DMS 273 (cell line): Measurements from ENCODE around the gene FAM170B.

Experiments used
- DNase-seq: peaks from one replicate; lab custom pipeline; 2025; ENCODE audit not compliant: unreplicated experiment; lab: John Stamatoyannopoulos, UW

Gene FAM170B

DNA sequence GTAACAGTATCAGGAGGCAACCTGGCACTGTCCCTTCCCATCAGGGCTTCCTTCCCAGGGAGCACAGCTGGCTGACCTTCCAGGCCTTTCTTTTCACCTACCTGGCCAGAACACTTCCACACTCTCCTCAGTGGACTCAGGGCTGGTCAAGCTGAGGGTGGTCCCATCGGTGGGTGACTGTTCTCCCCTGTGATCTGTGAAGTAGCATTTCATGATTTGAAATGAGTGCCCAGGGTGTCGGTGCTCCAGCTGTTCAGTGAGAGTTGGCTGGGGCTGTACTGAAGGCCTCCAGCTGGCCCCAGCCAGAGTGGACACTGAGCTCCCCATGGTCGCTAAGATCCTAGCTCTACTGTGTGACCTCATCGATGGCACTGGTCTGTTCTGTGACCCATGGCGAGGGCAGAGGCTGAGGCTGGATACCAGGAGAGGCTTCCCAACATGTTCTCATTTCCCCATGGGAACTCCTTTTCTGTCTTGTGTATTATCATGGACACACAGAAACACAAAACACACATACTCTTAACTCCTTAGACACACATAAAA, at the start of gene FAM170B:
TSS of gene FAM170B (minus strand) at position 316 of the 543 bp plus-strand sequence. CDS start at position 213, 103 bp downstream.
- DNase-seq = no peak

DNA sequence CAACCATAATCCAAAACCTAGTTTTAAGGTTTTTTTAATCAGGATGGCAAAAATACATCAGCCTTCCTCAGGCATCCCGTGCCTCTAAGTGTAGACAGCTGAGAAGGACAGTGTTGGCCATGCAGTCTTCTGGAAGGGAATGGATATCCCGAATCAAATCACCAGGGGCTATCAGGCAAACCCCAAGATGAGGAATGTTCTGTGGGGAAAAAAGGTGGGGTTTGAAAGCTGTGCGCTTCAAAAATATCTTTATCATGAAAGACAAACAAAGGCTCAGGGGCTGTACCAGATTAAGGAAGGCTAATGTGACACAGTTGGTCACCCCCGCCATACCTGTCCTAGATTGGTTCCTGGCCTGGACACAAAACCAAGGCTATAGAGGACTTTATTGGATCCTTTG, 49.0 kb upstream of the FAM170B start:
- DNase-seq = no peak

GRCh38 chr10:49180444-49180860, 46.6 kb upstream of the FAM170B start:
- DNase-seq = no peak

GRCh38 chr10:49179699-49180443, 46.0 kb upstream of the FAM170B start:
- DNase-seq = no peak

DNA sequence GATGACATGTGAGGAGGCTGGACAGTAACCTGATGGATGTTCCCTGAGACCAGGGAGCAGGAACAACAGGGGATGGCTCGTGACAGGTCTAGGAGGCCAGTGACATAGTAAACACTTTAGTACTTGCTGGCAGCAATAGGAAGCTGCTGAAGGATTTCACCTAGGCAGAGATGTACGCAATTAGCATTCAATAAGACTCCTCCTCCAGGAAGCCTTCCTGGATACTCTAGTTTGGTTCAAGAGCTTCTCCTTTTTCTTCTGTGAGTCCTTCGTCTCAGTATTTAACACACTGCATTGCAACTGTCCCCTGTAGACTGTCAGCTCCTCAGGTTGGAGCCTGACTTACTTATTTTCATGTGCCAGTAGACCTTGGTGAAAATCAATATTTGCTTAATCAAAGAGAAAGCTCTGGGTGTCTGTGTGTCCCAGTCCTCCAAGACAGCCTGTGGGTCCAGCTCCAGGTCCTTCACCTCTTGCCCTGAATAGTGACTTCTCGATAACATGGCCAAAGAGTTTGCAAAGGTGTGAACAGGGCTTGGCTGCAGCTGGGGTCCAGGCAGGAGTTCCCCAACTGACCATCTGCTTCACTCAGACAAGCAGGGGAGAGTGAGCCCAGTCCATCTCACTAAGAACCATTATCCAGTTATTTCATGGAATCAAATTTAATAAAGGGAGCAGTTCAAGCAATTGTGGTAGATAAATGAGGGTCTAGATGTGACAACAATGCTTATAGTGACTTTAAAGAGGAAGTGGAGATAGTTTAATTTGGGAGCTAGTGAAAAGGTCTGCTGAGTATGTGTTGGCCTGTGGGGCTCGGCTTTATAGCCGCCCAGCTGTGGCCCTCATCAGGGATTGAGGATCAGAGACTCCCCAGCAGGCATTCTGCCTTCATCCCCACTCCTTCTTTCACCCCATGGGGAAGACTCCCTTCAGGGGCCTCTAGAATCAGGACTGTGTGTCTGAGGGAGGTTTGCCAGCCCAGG, 45.0 kb upstream of the FAM170B start:
- no peak for DNase-seq

DNA sequence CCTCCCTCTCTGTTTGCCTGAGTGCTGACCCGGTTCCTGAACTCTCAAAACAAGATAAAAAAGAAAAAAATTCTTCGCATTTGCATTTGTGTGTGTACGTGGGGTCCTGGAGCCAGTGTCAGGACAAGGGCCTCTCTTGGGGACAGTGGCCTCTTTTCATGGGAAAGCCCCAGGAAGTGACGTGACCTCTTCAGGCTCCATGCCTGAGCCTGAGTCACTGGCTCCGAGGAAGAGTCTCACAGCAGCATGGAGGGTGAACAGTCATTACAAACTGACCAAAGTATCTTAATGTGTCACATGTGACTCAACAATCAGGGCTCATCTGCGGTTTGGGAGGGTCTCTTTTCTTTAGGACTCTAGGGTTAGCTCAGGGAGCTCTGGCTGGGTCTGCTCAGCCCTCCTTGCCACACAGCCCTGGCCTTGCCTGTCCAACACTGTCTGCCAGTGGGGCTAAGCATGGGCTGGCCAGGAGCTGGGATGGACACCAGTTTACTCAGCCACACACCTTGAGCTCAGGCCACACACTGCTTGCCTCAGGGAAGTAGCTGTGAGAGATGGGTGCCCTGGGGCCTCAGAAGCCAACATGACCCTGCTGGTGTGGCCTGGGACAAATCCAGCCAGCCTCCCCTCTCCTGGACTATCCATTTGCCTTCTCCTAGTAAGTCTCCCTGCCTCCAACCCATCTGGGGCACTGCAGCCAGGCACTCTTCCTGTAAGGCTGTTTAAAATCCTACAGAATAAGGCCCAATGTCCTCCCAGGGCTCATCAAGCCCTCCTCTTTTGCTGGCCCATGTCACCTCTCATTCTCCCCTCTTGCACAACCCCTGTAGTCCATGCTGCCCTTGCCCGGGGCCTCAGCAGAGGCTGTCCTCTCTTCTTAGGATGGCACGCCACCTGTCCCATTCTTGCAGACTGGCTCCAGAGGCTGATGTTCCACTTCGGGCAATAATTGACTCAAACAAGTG, 43.9 kb upstream of the FAM170B start:
- DNase-seq = no peak

DNA sequence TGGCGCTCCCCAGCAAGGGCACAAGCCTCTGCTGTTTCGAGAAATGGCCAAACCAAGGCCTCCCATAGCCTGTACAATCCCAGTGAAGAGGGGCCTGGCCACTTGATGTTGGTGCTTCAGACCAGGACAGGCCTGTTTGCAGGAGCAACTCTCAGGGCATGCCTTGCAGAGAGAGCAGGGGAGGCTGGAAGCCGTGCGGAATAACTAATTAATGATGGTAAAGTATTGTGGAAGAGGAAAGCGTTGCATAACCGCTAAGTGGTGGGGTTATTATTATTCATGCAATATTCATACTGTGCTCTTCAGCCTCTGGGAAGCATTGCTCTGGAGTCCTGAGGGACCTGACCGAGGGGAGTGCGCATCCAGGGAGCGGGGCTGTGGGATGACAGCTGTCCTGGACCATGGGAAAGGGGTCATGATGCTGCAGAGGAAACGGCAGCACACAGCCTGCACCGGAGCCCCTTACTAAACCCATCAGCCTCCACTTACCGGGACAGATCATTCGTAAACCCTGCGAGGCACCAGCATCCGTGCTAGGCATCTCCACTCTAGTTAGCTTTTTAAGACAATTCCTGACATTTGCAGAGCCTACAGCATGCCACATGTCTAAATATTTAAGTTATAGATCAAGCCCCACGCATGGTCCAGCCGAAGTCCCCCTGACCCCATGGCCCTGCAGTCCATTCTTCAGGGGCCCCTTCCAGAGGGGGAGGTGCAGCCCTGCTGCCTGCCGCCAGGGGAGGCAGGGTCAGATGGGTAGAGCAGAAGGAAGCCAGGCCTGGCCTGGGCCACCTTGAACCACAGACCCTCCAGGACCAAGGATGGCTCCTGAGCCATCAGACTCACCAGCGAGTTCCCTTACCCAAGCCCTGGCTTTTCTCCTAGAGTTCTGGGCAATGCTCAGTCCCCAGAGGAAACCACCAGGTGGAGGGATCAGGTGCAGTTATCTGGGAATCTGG, 42.8 kb upstream of the FAM170B start:
- DNase-seq = no peak

- DNase-seq = no peak
Observed at GRCh38 chr10:49175587-49176309, 41.9 kb upstream of the FAM170B start.

DNA sequence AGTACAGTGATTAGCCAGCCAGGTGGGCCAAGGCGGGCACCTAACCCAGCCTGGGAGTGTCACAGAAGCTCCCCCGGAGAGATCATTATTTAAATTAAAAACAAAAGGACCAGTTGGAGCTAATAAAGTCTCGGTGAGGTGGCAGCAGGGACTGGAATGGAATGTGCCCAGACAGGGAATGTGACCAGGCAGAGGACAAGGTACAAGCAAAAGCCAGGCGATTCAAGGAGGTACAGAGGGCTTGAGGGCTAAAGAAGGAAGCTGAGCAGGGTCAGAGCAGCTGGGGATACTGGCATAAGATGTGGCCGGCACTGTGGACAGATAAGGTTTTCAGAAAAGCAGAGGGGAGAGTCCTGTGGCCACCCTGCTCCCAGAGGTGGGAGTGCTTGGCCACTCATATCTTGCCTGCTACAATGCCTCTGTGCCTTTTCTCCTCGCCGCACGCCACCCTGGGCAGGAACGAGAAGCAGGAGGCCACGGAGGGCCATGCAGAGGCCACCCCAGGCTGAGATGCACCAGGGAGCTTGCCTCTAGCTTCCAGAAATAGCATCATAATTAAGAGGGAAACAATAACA, 41.2 kb upstream of the FAM170B start:
- no peak for DNase-seq

- DNase-seq = no peak
Observed at GRCh38 chr10:49174261-49174925, 40.6 kb upstream of the FAM170B start.

GRCh38 chr10:49173853-49174252, 40.0 kb upstream of the FAM170B start:
- no peak for DNase-seq

DNA sequence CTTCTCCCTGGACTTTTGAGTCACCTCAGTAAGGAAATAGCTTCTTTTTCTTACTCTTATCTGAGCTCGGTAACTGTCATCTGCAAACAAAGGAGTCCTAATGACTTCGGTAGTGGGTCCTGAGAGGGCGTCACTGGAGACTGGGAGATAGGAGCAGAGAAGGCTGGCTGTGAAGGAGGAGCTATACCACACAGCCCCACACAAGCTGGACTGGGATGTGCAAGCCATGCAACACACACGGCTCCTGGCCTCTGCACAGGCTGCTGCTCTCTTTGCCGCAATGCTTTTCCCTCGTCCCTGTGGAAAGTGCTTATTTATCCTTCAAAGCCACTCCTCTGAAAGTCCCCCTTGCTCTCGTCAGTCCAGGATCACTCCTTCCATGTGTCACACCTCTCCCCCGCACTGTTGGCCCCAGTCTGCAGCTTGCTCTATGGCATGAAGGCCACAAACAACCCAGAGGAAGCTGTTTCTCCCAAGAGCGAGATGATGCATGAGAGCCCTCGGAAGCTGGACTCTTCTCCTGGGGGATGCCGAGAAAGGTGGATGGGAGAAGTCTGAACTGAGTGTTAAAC, 39.5 kb upstream of the FAM170B start:
- DNase-seq = no peak

DNA sequence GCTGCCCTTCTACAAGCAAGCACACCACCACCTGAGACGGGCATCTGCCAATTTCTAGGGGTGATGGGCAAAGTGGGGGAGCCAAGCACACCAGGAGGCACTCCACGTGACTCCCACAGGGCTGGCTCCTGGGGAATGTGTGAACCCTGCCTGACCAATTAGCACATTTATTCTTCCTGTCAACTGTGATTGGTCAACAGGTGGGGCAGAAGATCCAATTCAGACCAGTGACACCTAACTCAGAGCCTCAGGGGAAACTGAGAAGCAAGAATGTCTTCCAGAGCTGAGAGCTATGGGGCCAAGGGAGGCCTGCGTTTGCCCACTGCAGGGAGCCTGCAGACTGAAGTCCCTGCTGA, 38.9 kb upstream of the FAM170B start:
- DNase-seq = no peak

GRCh38 chr10:49172061-49172776, 38.4 kb upstream of the FAM170B start:
- DNase-seq = no peak

DNA sequence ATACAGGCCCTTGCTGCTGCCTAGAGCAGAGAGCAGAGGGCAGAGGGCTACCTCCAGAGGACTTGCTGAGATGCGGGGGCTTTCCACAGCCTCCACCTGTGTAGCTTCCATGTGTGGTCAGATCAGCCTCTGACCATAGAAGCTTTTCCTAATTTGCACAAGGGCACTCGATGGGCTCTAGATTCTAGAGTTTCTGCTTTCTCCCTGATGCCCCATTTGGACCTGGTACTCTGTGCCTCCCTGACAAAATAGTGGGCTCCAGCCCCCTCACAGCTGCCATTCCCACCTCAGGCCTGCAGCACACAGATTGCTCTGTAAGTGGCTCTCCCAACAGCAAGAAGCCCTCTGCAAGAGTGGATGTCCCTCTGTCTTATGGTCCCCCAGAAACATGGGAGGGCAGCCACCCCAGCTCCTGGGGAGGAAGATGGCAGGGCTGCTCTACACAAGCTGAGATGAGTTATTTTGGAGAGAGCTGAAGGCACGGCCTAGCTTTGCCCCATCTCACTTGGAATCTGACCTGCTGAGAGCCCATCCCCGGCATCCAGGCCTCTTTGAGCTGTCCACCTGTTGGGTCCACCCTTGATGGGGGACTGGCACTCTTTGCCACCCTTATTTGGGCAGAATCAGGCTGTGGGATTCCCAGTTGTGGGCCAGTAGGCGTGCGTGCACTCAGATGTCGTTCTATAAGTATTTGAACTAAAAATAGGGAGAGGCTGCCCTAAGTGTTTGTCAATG, 37.7 kb upstream of the FAM170B start:
- no peak for DNase-seq

GRCh38 chr10:49170632-49171325, 37.0 kb upstream of the FAM170B start:
- DNase-seq = no peak
